Body of pancreas (tissue), 4 donors: ENCODE measurements around the gene TBC1D19. TPM values are rescaled to one million over a fixed set of nuclear protein-coding genes. Genes with fewer than 3 reads are reported as not detected.

ENCODE experiments used
- ATAC-seq: fragments of 150-250 bp; one replicate; pipeline ENCODE4 v1.9.1; 2016
- DNase-seq, 4 donors: peaks; one replicate each; pipeline ENCODE4 v3.0.0-alpha.2; 2019
- H3K27ac ChIP-seq, 4 donors: fragments of 200-600 bp; sonication (generic); 1 replicate in 3 of 4; 2 replicates in 1 of 4; pipeline versions ENCODE4 v1.5.1 to v1.6.1; 2016 to 2019; ENCODE audit warnings: mild to moderate bottlenecking in 1 of 4, mixed read lengths in 1 of 4, moderate library complexity in 1 of 4
- H3K27me3 ChIP-seq, 2 donors: fragments of 200-600 bp; sonication (generic); one replicate each; pipeline ENCODE4 v1.6.0; 2016; ENCODE audit warnings: mild to moderate bottlenecking in 1 of 2
- H3K36me3 ChIP-seq, 2 donors: fragments of 200-600 bp; sonication (generic); replicated peaks in 1 of 2; 2 replicates each; pipeline ENCODE4 v1.5.1; 2016; ENCODE audit warnings: low read depth in 2 of 2; ENCODE audit not compliant: insufficient read depth in 1 of 2
- H3K4me1 ChIP-seq: fragments of 200-600 bp; sonication (generic); one replicate; pipeline ENCODE4 v1.6.0; 2016
- H3K4me3 ChIP-seq, 2 donors: fragments of 200-600 bp; sonication (generic); 1 replicate in 1 of 2; 2 replicates in 1 of 2; pipeline ENCODE4 v1.5.1; 2016 to 2019
- H3K9me3 ChIP-seq, 3 donors: fragments of 200-600 bp; sonication (generic); 1 replicate in 2 of 3; 2 replicates in 1 of 3; pipeline ENCODE4 v1.5.1; 2016
- CTCF ChIP-seq, 7 experiments: fragments of 450-650 bp in 4 of 7; fragments of 200-600 bp in 3 of 7; sonication (generic) in 3 of 7; IDR thresholded peaks; one replicate each; pipeline ENCODE4 v1.5.1; 2016 to 2019; ENCODE audit warnings: antibody characterized with exemption in 7 of 7
- POLR2A ChIP-seq, 3 donors: fragments of 450-650 bp; IDR thresholded peaks; one replicate each; pipeline ENCODE4 v1.6.1; 2016; ENCODE audit warnings: antibody characterized with exemption in 3 of 3, mild to moderate bottlenecking in 2 of 3
- WGBS, 2 donors: methylation state at CpG; one replicate each; pipeline ENCODE4 v1.1.5; 2017; 5-methylcytosine and 5-hydroxymethylcytosine counted together
- intact Hi-C: fragments of 100-400 bp; cut with DNase I; formaldehyde crosslinking; loops from one replicate; pipeline ENCODE4 v1.15.1; 2023
- total RNA-seq, 2 donors: library from RNA; depleted of rRNA; stranded (reverse); fragments of >200 nt; gene quantifications; one replicate each; pipeline ENCODE4 v1.1.0, GENCODE V29; 2016

TBC1D19 gene
- total RNA-seq, 2 donors from 2014 or later: 22.8 to 30.7 TPM

GRCh38 chr4:26609391-26609790 lies 25.5 kb downstream of the TBC1D19 start:
- no peak for TF ChIP-seq CTCF (IDR thresholded peaks at IDR 0.05)
- Histone ChIP-seq H3K27ac (no peak overlapping the region), H3K4me3 (no peak overlapping the region), H3K4me1 (no peaks in the 10 kb centered on the region), H3K36me3 (no peaks in the 10 kb centered on the region), H3K27me3 (no peaks in the 10 kb centered on the region), H3K9me3 (no peaks in the 10 kb centered on the region)
- intact Hi-C loops: no loop called here
- DNase-seq: no peak
- ATAC-seq: no peak

- 93 to 98% methylated on average over 2 of the region's 2 CpGs for WGBS, 2 donors
- Histone ChIP-seq H3K36me3 (no peaks in the 10 kb centered on the region), H3K4me3 (no peak overlapping the region), H3K27me3 (no peaks in the 10 kb centered on the region), H3K9me3 (no peaks in the 10 kb centered on the region), H3K4me1 (no peaks in the 10 kb centered on the region), H3K27ac (no peak overlapping the region)
- intact Hi-C loops: no loop called here
- DNase-seq: no peak
- TF ChIP-seq CTCF (IDR thresholded peaks at IDR 0.05) (no peak), POLR2A (IDR thresholded peaks at IDR 0.05) (no peak)
- ATAC-seq: no peak
These were observed 26.0 kb downstream of the TBC1D19 start for GRCh38 chr4:26609868-26610267.

GRCh38 chr4:26611372-26611771 lies 27.5 kb downstream of the TBC1D19 start:
- DNase-seq: no peak
- TF ChIP-seq POLR2A (IDR thresholded peaks at IDR 0.05) (no peak), CTCF (IDR thresholded peaks at IDR 0.05) (no peak)
- Histone ChIP-seq H3K27ac (no peak overlapping the region), H3K4me1 (no peaks in the 10 kb centered on the region), H3K9me3 (no peaks in the 10 kb centered on the region), H3K36me3 (no peaks in the 10 kb centered on the region), H3K27me3 (no peaks in the 10 kb centered on the region), H3K4me3 (no peak overlapping the region)
- ATAC-seq: no peak
- intact Hi-C loops: no loop called here

- no peak for DNase-seq
- no peak overlapping the region for H3K27ac ChIP-seq
- ATAC-seq: no peak
- 63 to 78% methylated on average over 1 of the region's 1 CpG for WGBS, 2 donors
- no peak for TF ChIP-seq CTCF (IDR thresholded peaks at IDR 0.05)
- no peak for TF ChIP-seq POLR2A (IDR thresholded peaks at IDR 0.05)
- H3K36me3 ChIP-seq: no peaks in the 10 kb centered on the region
- intact Hi-C loops: no loop called here
- H3K4me1 ChIP-seq: no peaks in the 10 kb centered on the region
- H3K4me3 ChIP-seq: no peak overlapping the region
- no peaks in the 10 kb centered on the region for H3K9me3 ChIP-seq
- no peaks in the 10 kb centered on the region for H3K27me3 ChIP-seq
These were observed 28.0 kb downstream of the TBC1D19 start for GRCh38 chr4:26611885-26612284.

- TF ChIP-seq POLR2A (IDR thresholded peaks at IDR 0.05) (no peak), CTCF (IDR thresholded peaks at IDR 0.05) (no peak)
- Histone ChIP-seq H3K27me3 (no peaks in the 10 kb centered on the region), H3K36me3 (no peaks in the 10 kb centered on the region), H3K4me3 (no peak overlapping the region), H3K4me1 (no peaks in the 10 kb centered on the region), H3K9me3 (no peaks in the 10 kb centered on the region), H3K27ac (no peak overlapping the region)
- DNase-seq (no peak), ATAC-seq (no peak)
- 85 to 92% methylated on average over 1 of the region's 1 CpG for WGBS, 2 donors
- intact Hi-C loops: no loop called here
These were observed 29.4 kb downstream of the TBC1D19 start for GRCh38 chr4:26613237-26613636.
